NT2/D1 (cell line): ENCODE data around the gene MRPS11.

ENCODE experiments used
- SUZ12 ChIP-seq: IDR thresholded peaks from 2 replicates; pipeline ENCODE4 v1.6.1; 2011; ENCODE audit not compliant: insufficient read length, insufficient read depth; ENCODE audit errors: extremely low read depth
- YY1 ChIP-seq: IDR thresholded peaks from 2 replicates; pipeline ENCODE4 v1.6.1; 2011; ENCODE audit not compliant: insufficient read length, insufficient read depth

DNA sequence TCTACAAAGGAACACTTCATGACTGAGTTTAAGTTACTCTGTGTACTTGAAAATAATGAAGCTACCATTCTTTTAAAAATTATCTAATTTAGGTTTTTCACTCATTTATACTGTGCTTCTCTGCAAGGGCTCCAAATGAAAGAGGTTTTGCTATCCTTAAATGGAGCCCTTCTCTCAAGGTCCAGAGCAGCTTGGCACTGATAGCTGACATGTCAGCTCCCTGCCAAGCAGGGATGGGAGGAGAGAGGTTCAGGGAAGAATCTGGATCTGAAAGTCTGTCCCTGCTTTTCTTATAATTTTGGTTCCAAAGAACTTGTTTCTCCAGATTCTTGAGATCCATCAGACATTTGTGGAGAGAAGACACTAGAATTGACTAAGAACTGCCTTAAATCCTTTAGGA lies 39.1 kb downstream of the MRPS11 start:
- no peak for TF ChIP-seq YY1
- TF ChIP-seq SUZ12: no peak
